Fibroblast of skin of left quadriceps (primary cell): ENCODE results near the gene IL26.
"Not testable (repeated sequence)": the region's sequence is repeated elsewhere in the genome, so short reads cannot be mapped to it uniquely, and the experiment has no call there.

Source experiments
- DNase-seq, 2 experiments: peaks; one replicate each; pipeline ENCODE4 v3.0.0-alpha.2; 2013; ENCODE audit warnings: low read depth in 2 of 2

IL26 gene

GRCh38 chr12:68240079-68240478 lies 14.5 kb upstream of the IL26 start:
- DNase-seq: peak; percentile 46 to 52

GRCh38 chr12:68239309-68239982 lies 13.8 kb upstream of the IL26 start:
- no peak for DNase-seq

GRCh38 chr12:68237619-68238018 lies 12.0 kb upstream of the IL26 start:
- DNase-seq: no peak

- DNase-seq: no peak
These were observed 11.5 kb upstream of the IL26 start for GRCh38 chr12:68237078-68237477.

GRCh38 chr12:68236421-68237059 lies 10.9 kb upstream of the IL26 start:
- no peak for DNase-seq

GRCh38 chr12:68235576-68235975 lies 10.0 kb upstream of the IL26 start:
- DNase-seq: no peak

- DNase-seq: no peak
These were observed 8.5 kb upstream of the IL26 start for GRCh38 chr12:68234140-68234539.

GRCh38 chr12:68233498-68233897 lies 7.9 kb upstream of the IL26 start:
- DNase-seq: no peak

- no peak for DNase-seq
These were observed 6.1 kb upstream of the IL26 start for GRCh38 chr12:68231691-68232090.

GRCh38 chr12:68231229-68231628 lies 5.6 kb upstream of the IL26 start:
- DNase-seq: no peak

GRCh38 chr12:68229956-68230355 lies 4.3 kb upstream of the IL26 start:
- no peak for DNase-seq

GRCh38 chr12:68227356-68227755 lies 1.7 kb upstream of the IL26 start:
- no peak for DNase-seq

GRCh38 chr12:68224613-68225285 lies 861 bp downstream of the IL26 start:
- no peak for DNase-seq

GRCh38 chr12:68223067-68223747 lies 2.4 kb downstream of the IL26 start:
- peak; percentile 68 to 70 for DNase-seq

- no peak for DNase-seq
These were observed 3.3 kb downstream of the IL26 start for GRCh38 chr12:68222326-68222725.

- DNase-seq: no peak
These were observed 4.1 kb downstream of the IL26 start for GRCh38 chr12:68221497-68221896.

- no peak for DNase-seq
These were observed 14.7 kb downstream of the IL26 start for GRCh38 chr12:68210875-68211274.

GRCh38 chr12:68209048-68209728 lies 16.4 kb downstream of the IL26 start:
- not testable (repeated sequence) for DNase-seq

GRCh38 chr12:68207276-68207675 lies 18.3 kb downstream of the IL26 start:
- DNase-seq: no peak

GRCh38 chr12:68206446-68206845 lies 19.2 kb downstream of the IL26 start:
- no peak for DNase-seq

- no peak for DNase-seq
These were observed 22.1 kb downstream of the IL26 start for GRCh38 chr12:68203460-68203875.

GRCh38 chr12:68200854-68201253 lies 24.8 kb downstream of the IL26 start:
- DNase-seq: no peak
